ENCODE results near the gene ABHD16B.
A peak's percentile ranks its signal among the peaks of the same experiment; 100 is the strongest.
"Not testable (repeated sequence)": the region's sequence is repeated elsewhere in the genome, so short reads cannot be mapped to it uniquely, and the experiment has no call there.

Gene ABHD16B

GRCh38 chr20:63861981-63862901 is 943 bp downstream of the ABHD16B start:
- no peak for DNase-seq (ENCODE audit: low read depth in 2 of 2)
- H3K4me3 ChIP-seq (replicated peaks in 1 of 2; ENCODE audit: low read depth in 2 of 2, low read length in 2 of 2): no peak overlapping the region
- TF ChIP-seq CTCF (IDR thresholded peaks at IDR 0.05; ENCODE audit: low read depth, low read length): no peak

DNA sequence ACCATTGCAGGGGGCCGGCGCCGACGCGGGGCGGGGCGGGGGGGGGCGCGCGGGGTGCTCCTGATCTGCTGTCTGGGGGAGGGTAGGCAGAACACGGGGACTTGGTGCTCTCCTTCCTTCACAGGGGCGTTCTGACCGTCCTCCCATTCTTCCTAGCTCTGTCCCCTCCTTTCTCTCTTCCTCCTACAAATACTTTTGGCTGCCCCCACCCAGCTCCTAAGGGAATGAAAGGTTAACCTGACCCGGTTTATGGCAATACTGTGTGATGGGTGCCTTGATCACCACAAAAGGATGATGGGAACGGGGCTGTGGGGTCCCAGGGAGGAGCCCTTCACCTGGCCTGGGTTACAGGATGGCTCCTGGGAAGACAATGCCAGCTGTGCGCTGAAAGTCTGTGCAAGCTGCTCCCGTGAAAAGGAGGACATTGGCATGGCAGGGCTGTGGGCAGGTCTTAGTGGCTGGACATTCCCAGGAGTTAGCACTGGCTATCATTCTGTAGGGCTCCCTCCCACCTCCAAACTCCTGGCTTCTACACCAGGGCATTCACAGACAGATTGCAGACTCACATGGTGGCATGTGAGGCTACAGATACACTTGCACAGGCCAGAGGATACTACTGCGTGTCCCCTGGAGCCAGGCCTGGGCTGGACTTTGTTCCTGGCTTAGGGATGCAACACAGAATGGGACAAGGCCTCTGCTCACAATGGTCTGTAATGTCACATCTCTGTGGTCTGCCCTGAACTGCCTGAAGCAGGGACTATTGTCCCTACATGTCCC is 1.9 kb downstream of the ABHD16B start:
- no peak for DNase-seq (ENCODE audit: low read depth in 2 of 2)
- peak overlapping the region; percentile 37 to 96 for H3K4me3 ChIP-seq (replicated peaks in 1 of 2; ENCODE audit: low read depth in 2 of 2, low read length in 2 of 2)
- TF ChIP-seq CTCF (IDR thresholded peaks at IDR 0.05; ENCODE audit: low read depth, low read length): no peak

DNA sequence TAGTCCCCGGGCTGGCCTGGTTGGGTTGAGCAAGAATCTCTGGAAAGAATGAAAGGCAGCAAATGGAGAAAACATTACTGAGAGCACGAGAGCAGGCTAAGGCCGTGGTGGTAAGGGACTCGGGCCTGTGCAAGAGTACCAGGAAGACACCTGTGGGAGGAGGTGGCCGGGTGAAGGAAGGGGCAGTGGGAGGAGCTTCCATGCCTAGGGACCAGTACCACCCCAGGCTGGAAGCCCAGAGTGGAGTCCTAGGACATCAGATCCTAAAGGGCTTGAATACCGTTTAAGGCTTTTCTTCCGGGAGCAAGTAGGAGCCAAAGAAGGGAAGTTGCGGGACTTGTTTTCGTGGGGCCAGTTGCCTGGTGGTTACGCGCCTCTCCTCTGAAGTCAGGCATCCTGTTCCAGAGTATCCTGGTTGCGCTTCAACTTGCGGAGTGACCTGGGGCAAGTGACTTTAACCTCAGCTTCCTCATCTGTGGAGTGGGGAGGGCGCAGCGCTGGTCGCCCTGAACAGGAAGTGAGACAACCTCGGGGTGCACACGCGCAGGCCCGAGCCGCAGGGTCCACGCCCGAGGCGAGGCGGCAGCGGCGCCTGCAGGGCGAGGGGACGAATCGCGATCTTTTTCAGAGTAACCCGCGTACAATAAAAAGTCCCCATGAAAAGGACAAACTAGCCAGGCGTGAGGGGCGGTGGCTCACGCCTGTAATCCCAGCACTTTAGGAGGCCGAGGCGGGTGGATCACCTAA is 2.7 kb downstream of the ABHD16B start:
- peak; percentile 42 for TF ChIP-seq CTCF (IDR thresholded peaks at IDR 0.05; ENCODE audit: low read depth, low read length)
- H3K4me3 ChIP-seq (replicated peaks in 1 of 2; ENCODE audit: low read depth in 2 of 2, low read length in 2 of 2): peak overlapping the region; percentile 96 to 98

DNA sequence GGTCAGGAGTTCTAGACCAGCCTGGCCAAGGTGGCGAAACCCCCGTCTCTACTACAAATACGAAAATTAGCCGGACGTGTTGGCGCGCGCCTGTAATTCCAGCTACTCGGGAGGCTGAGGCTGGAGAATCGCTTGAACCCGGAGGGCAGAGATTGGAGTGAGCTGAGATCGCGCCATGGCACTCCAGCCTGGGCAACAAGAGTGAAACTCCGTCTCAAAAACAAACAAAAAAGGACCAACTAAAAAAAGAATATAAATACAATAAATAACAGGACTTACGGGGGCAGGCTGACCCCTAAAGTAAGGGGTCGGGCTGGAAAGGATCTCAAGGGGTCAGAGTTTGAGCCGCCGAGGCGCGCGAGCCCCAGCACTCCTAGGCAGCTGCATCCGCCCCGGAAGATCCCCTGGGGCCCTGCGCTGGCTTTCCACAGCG is 3.3 kb downstream of the ABHD16B start:
- H3K4me3 ChIP-seq (replicated peaks in 1 of 2; ENCODE audit: low read depth in 2 of 2, low read length in 2 of 2): peak overlapping the region; percentile 96 to 98
- TF ChIP-seq CTCF (IDR thresholded peaks at IDR 0.05; ENCODE audit: low read depth, low read length): no peak
- no peak for DNase-seq (ENCODE audit: low read depth in 2 of 2)

More for the DNA sequence above, 2.7 kb downstream of the ABHD16B start:
- DNase-seq (ENCODE audit: low read depth in 2 of 2): peak; percentile 82 to 84

DNA sequence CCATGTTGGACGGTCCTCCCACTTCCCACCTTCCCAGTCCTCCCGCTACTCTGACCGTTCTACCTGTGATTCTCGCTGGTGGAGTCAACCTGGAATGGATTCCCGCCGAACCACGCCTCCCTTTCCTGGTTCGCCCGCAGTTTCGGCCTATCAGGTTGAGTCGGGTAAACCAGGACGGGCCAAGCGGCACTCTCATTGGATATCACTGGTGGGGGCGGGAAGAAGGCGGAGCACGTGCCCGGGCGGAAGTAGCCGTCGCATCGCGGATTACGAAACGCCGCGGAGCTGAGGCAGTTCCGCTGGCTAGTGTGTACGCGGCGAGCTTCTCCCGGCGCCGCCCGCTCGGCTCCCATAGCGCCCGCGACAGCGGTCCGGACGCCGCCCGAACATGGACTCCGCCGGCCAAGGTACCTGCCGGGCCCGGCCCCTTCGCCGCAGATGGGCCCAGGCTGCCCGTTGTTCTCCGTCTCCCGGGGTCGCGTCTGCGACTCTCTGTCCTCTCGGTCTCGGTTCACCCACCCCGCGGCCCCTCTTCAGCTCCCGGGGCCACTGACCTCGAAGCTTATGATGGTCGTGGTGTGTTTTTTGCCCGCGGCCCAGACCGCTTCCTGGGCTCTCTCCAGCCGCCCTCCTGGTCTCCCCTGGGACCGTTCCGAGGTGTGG is 3.8 kb downstream of the ABHD16B start, which contains the start of gene TPD52L2:
Gene TPD52L2, plus strand, starts transcription at position 293 of the 663 bp plus-strand sequence. Its CDS starts 96 bp downstream, at position 389.
- H3K4me3 ChIP-seq (replicated peaks in 1 of 2; ENCODE audit: low read depth in 2 of 2, low read length in 2 of 2): peak within 1 kb of the TSS; percentile 96 to 98
- DNase-seq (ENCODE audit: low read depth in 2 of 2): peak; percentile 98
- no peak for TF ChIP-seq CTCF (IDR thresholded peaks at IDR 0.05; ENCODE audit: low read depth, low read length)

- DNase-seq (ENCODE audit: low read depth in 2 of 2); H3K4me3 ChIP-seq (replicated peaks in 1 of 2; ENCODE audit: low read depth in 2 of 2, low read length in 2 of 2): not testable (repeated sequence)
Measured at GRCh38 chr20:63867042-63867441, 5.7 kb downstream of the ABHD16B start.

Data from cardiac fibroblast (primary cell).